Measurements from ENCODE around the gene RMI2. TPM values are rescaled to one million over a fixed set of nuclear protein-coding genes. Genes with fewer than 3 reads are reported as not detected.

RMI2 gene
- total RNA-seq, 2 donors from 2014 or later, result 55.2 to 62.3 TPM

DNA sequence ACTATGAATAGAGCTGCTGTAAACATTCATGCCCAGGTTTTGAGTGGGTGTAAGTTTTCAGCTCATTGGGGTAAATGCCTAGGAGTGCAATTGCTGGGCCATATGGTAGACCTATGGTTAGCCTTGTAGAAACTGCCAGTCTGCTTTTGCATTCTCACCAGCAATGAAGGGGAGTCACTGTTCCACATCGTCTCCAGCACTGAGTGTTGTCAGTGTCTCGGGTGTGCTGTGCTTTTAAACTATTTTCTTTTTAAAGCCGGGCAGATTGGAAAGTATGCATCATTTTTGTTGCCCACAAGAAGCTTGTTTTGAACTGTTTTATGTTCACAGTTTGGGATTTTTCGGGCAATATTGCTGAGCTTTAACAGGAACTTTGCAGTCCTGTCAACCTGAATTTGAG is 7.9 kb downstream of the RMI2 start:
- Mint-ChIP-seq H3K4me1 (peaks cover 21% of the 10 kb centered on the region), H3K27ac (no peak overlapping the region), H3K27me3 (ENCODE audit: insufficient read depth) (no peaks in the 10 kb centered on the region), H3K36me3 (ENCODE audit: low read depth) (peaks cover 29% of the 10 kb centered on the region), H3K4me3 (no peak overlapping the region), H3K9me3 (no peaks in the 10 kb centered on the region)
- no peak for DNase-seq
- Histone ChIP-seq H3K4me3 (ENCODE audit: low read length) (no peak overlapping the region), H3K4me1 (ENCODE audit: control insufficient read depth, insufficient read depth, low read length) (peaks cover 6% of the 10 kb centered on the region), H3K9me3 (ENCODE audit: control insufficient read depth, low read length) (peaks cover 6% of the 10 kb centered on the region), H3K27me3 (ENCODE audit: control insufficient read depth, insufficient read depth, low read length, poor library complexity, severe bottlenecking) (no peaks in the 10 kb centered on the region), H3K27ac (ENCODE audit: low read depth, low read length) (no peak overlapping the region), H3K9ac (ENCODE audit: extremely low read depth, low read length, poor library complexity, severe bottlenecking) (no peak overlapping the region), H3K36me3 (ENCODE audit: control insufficient read depth, insufficient read depth, low read length) (no peaks in the 10 kb centered on the region)
- WGBS, 2 experiments (ENCODE audit: insufficient coverage in 1 of 2, insufficient read length in 1 of 2), result 71 to 73% methylated on average over 4 of the region's 4 CpGs
- TF ChIP-seq, protein P1, sequence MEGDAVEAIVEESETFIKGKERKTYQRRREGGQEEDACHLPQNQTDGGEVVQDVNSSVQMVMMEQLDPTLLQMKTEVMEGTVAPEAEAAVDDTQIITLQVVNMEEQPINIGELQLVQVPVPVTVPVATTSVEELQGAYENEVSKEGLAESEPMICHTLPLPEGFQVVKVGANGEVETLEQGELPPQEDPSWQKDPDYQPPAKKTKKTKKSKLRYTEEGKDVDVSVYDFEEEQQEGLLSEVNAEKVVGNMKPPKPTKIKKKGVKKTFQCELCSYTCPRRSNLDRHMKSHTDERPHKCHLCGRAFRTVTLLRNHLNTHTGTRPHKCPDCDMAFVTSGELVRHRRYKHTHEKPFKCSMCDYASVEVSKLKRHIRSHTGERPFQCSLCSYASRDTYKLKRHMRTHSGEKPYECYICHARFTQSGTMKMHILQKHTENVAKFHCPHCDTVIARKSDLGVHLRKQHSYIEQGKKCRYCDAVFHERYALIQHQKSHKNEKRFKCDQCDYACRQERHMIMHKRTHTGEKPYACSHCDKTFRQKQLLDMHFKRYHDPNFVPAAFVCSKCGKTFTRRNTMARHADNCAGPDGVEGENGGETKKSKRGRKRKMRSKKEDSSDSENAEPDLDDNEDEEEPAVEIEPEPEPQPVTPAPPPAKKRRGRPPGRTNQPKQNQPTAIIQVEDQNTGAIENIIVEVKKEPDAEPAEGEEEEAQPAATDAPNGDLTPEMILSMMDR (conservative IDR thresholded peaks at IDR 0.05), result no peak

DNA sequence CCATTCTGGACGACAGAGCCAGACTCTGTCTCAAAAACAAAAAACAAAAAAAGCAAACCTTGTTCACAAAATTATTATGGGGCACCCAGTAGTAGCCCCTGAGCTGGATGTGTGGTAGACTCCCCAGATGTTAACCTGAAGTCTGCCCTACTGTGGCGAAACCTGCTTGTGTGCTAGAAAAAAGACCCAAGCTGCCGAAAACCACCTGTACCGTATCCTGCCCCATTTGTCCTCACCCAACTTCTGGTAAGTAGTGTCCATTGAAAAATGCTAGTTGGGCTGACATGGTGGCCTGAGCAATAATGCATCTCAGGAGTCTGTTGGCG is 9.1 kb downstream of the RMI2 start:
- no peak overlapping the region for H3K27ac Mint-ChIP-seq
- H3K4me3 Mint-ChIP-seq, result no peak overlapping the region
- TF ChIP-seq, protein P1 (conservative IDR thresholded peaks at IDR 0.05), result no peak
- 95 to 100% methylated on average over 1 to 5 of the region's 5 CpGs for WGBS, 2 experiments (ENCODE audit: insufficient coverage in 1 of 2, insufficient read length in 1 of 2)
- Histone ChIP-seq H3K4me3 (ENCODE audit: low read length) (no peak overlapping the region), H3K9me3 (ENCODE audit: control insufficient read depth, low read length) (peaks cover 6% of the 10 kb centered on the region), H3K36me3 (ENCODE audit: control insufficient read depth, insufficient read depth, low read length) (no peaks in the 10 kb centered on the region), H3K9ac (ENCODE audit: extremely low read depth, low read length, poor library complexity, severe bottlenecking) (no peak overlapping the region), H3K27ac (ENCODE audit: low read depth, low read length) (no peak overlapping the region), H3K4me1 (ENCODE audit: control insufficient read depth, insufficient read depth, low read length) (peaks cover 6% of the 10 kb centered on the region), H3K27me3 (ENCODE audit: control insufficient read depth, insufficient read depth, low read length, poor library complexity, severe bottlenecking) (no peaks in the 10 kb centered on the region)
- peaks cover 17% of the 10 kb centered on the region for H3K4me1 Mint-ChIP-seq
- no peak for DNase-seq
- H3K27me3 Mint-ChIP-seq (ENCODE audit: insufficient read depth), result no peaks in the 10 kb centered on the region
- no peaks in the 10 kb centered on the region for H3K9me3 Mint-ChIP-seq
- peaks cover 29% of the 10 kb centered on the region for H3K36me3 Mint-ChIP-seq (ENCODE audit: low read depth)

DNA sequence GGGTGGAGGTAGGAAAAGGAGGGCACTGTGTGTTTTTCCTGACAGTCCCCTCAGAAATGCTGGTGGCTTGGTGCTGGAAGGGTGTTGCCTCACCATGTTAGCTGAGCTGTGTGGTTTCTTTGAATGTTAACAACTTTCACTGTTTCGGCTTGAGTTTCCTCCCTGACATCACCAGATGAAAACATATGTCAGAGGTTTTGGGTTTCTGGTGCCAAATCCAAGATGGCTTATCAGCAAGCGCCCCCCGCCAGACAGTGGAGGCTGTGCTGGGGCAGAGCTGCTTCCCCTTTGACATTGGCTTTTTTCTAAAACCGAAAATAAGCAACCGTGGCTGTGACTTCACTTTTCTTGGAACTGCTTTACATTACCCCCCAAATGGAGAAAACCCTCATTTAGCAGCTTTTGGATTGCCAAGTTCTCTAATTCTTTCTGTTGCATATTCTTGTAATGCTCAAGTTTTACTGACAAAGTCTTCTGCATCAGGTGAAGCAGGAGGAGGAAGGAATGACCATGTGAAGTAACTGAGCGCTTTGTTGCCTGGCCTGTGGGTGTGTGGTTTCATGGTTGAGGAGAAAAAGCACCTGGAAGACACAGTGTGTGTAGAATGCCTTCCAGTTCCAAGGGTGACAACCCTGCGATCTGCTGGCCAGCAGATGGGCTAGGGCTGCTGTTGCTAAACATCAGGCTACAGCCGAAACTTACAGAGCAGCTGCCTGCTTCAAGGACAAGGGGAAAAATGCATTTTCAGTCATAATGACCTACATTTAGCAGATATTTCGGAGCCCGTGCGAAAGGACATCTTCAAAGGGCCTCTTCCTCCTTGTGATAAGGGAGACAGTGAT is 9.7 kb downstream of the RMI2 start:
- Mint-ChIP-seq H3K9me3 (no peaks in the 10 kb centered on the region), H3K4me1 (peaks cover 12% of the 10 kb centered on the region), H3K36me3 (ENCODE audit: low read depth) (peaks cover 29% of the 10 kb centered on the region), H3K27me3 (ENCODE audit: insufficient read depth) (no peaks in the 10 kb centered on the region), H3K27ac (no peak overlapping the region), H3K4me3 (no peak overlapping the region)
- WGBS, 2 experiments (ENCODE audit: insufficient coverage in 1 of 2, insufficient read length in 1 of 2), result 90 to 95% methylated on average over 10 to 11 of the region's 11 CpGs
- no peak overlapping the region for H3K4me3 ChIP-seq (ENCODE audit: low read length)
- DNase-seq, result no peak
- TF ChIP-seq, protein P1 (conservative IDR thresholded peaks at IDR 0.05), result no peak
- no peaks in the 10 kb centered on the region for H3K36me3 ChIP-seq (ENCODE audit: control insufficient read depth, insufficient read depth, low read length)
- H3K9me3 ChIP-seq (ENCODE audit: control insufficient read depth, low read length), result peaks cover 6% of the 10 kb centered on the region
- H3K27ac ChIP-seq (ENCODE audit: low read depth, low read length), result no peak overlapping the region
- no peaks in the 10 kb centered on the region for H3K27me3 ChIP-seq (ENCODE audit: control insufficient read depth, insufficient read depth, low read length, poor library complexity, severe bottlenecking)
- no peak overlapping the region for H3K9ac ChIP-seq (ENCODE audit: extremely low read depth, low read length, poor library complexity, severe bottlenecking)
- peaks cover 6% of the 10 kb centered on the region for H3K4me1 ChIP-seq (ENCODE audit: control insufficient read depth, insufficient read depth, low read length)

Measured in endodermal cell (in vitro differentiated cells).